Right atrium auricular region (tissue), 2 donors: Measurements from ENCODE around the gene EPHA3. TPM values are rescaled to one million over a fixed set of nuclear protein-coding genes. Genes with fewer than 3 reads are reported as not detected.

Experiments
- DNase-seq: peaks from one replicate; pipeline ENCODE4 v3.0.0-alpha.2; 2019; ENCODE audit warnings: low spot score
- H3K27ac ChIP-seq, 2 donors: fragments of 200-600 bp; sonication (generic); 1 replicate in 1 of 2; 2 replicates in 1 of 2; pipeline ENCODE4 v1.5.1; 2016 to 2019
- H3K27me3 ChIP-seq, 2 donors: fragments of 200-600 bp; sonication (generic); one replicate each; pipeline versions ENCODE4 v1.5.1 to v1.6.0; 2017 to 2019
- H3K36me3 ChIP-seq: fragments of 200-600 bp; sonication (generic); one replicate; pipeline ENCODE4 v1.5.1; 2016
- H3K4me1 ChIP-seq, 2 donors: fragments of 200-600 bp; sonication (generic); one replicate each; pipeline versions ENCODE4 v1.5.1 to v1.6.0; 2017 to 2019
- H3K4me3 ChIP-seq, 2 donors: fragments of 200-600 bp; sonication (generic); 1 replicate in 1 of 2; 2 replicates in 1 of 2; pipeline ENCODE4 v1.5.1; 2017 to 2019; ENCODE audit warnings: mild to moderate bottlenecking in 1 of 2, moderate library complexity in 1 of 2
- H3K9me3 ChIP-seq, 2 donors: fragments of 200-600 bp; sonication (generic); one replicate each; pipeline ENCODE4 v1.5.1; 2019
- total RNA-seq, 2 donors: library from RNA; depleted of rRNA; stranded (reverse); fragments of >200 nt; gene quantifications; one replicate each; pipeline ENCODE4 v1.1.0, GENCODE V29; 2016
- TF ChIP-seq, protein P1 (sequence below), 2 donors: fragments of 200-600 bp; sonication (generic); IDR thresholded peaks; one replicate each; pipeline ENCODE4 v1.5.1; 2019; ENCODE audit warnings: antibody characterized with exemption in 2 of 2

The EPHA3 gene
- total RNA-seq, 2 donors from 2014 or later, result 5.3 to 5.4 TPM

DNA sequence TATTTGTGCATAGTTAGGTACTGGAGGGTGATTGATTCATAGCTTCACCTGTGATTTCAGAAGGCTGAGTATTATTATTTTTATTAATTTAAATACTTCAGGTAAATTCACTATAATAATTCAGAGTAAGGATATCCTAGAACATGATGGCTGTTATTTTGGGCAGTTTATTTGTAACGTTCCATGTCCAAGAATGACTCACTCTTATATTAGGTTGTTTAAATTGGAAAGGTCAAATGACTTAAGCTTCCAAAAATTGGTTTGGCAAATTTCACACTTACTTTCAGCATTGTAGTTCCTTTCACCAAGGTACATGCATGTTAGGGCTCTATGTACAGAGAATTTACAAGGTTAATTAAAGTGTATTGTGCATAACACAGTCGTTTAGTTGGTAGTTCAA, 120.2 kb downstream of the EPHA3 start:
- H3K9me3 ChIP-seq, result no peaks in the 10 kb centered on the region
- peak overlapping the region in 1 of 2 donors; percentile 33 for H3K27ac ChIP-seq
- H3K4me3 ChIP-seq, result no peak overlapping the region
- no peaks in the 10 kb centered on the region for H3K36me3 ChIP-seq
- no peaks in the 10 kb centered on the region for H3K4me1 ChIP-seq
- TF ChIP-seq, protein P1, sequence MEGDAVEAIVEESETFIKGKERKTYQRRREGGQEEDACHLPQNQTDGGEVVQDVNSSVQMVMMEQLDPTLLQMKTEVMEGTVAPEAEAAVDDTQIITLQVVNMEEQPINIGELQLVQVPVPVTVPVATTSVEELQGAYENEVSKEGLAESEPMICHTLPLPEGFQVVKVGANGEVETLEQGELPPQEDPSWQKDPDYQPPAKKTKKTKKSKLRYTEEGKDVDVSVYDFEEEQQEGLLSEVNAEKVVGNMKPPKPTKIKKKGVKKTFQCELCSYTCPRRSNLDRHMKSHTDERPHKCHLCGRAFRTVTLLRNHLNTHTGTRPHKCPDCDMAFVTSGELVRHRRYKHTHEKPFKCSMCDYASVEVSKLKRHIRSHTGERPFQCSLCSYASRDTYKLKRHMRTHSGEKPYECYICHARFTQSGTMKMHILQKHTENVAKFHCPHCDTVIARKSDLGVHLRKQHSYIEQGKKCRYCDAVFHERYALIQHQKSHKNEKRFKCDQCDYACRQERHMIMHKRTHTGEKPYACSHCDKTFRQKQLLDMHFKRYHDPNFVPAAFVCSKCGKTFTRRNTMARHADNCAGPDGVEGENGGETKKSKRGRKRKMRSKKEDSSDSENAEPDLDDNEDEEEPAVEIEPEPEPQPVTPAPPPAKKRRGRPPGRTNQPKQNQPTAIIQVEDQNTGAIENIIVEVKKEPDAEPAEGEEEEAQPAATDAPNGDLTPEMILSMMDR (IDR thresholded peaks at IDR 0.05), result no peak
- no peak for DNase-seq
- H3K27me3 ChIP-seq, result no peaks in the 10 kb centered on the region

DNA sequence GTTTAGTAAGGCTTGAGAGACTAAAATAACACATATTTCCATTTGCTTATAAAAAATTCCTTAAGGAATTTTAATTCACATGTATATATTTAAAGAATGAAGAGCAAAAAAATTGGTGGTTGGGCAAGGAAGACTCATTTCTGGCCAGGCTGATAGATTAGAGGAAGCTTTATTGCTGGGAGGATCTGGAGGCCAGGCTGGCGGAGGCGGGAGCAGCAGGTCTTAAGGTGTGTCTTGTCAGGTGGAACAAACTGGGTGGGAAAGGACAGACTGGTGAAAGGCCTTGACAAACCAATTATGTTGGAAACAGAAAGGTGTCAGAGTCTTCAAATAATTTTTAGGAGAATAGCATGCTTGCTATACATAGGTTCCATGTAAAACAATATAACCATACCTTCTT, 124.7 kb downstream of the EPHA3 start:
- TF ChIP-seq, protein P1 (IDR thresholded peaks at IDR 0.05), result no peak
- no peak for DNase-seq
- Histone ChIP-seq H3K36me3 (no peaks in the 10 kb centered on the region), H3K27ac (no peak overlapping the region), H3K4me1 (no peaks in the 10 kb centered on the region), H3K9me3 (no peaks in the 10 kb centered on the region), H3K4me3 (no peak overlapping the region), H3K27me3 (no peaks in the 10 kb centered on the region)

DNA sequence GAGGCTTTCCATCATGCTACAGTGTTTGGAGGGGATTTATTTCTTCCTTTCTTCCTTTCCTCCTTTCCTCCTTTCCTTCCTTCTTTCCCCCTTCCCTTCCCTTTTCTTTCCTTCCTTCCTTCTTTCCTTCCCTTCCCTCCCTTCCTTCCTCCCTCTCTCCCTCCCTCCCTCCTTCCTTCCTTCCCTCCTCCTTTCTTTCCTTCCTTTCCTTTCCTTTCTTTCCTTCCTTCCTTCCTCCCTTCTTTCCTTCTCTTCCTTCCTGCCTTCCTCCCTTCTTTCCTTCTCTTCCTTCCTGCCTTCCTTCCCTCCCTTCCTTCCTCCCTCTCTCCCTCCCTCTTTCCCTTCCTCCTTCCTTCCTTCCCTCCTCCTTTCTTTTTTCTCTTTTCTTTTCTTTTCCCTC, 127.2 kb downstream of the EPHA3 start:
- Histone ChIP-seq H3K4me1 (no peaks in the 10 kb centered on the region), H3K36me3 (no peaks in the 10 kb centered on the region), H3K27ac (no peak overlapping the region), H3K27me3 (no peaks in the 10 kb centered on the region), H3K9me3 (no peaks in the 10 kb centered on the region), H3K4me3 (no peak overlapping the region)
- DNase-seq, result no peak
- TF ChIP-seq, protein P1 (IDR thresholded peaks at IDR 0.05), result no peak

DNA sequence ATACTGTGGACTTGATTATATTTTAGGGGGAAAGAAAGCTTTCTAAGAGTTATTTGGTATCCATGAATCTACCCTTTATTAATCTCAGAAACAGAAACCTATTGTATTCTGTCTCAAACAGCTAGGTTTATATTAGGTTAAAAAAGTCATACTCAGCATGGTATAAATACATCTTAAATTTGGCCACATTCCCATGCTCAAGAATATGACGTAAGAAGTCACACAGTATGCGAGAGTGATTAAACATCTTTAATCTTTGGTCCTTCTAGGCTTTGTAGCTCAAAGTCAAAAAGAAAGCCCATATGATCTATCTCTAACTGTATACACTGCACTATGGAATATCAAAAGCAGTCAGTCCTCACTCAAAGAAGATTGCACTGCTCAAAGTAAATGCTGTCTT, 131.4 kb downstream of the EPHA3 start:
- H3K27ac ChIP-seq, result no peak overlapping the region
- H3K27me3 ChIP-seq, result no peaks in the 10 kb centered on the region
- no peaks in the 10 kb centered on the region for H3K36me3 ChIP-seq
- DNase-seq, result no peak
- TF ChIP-seq, protein P1 (IDR thresholded peaks at IDR 0.05), result no peak
- no peak overlapping the region for H3K4me3 ChIP-seq
- no peaks in the 10 kb centered on the region for H3K9me3 ChIP-seq
- H3K4me1 ChIP-seq, result no peaks in the 10 kb centered on the region

DNA sequence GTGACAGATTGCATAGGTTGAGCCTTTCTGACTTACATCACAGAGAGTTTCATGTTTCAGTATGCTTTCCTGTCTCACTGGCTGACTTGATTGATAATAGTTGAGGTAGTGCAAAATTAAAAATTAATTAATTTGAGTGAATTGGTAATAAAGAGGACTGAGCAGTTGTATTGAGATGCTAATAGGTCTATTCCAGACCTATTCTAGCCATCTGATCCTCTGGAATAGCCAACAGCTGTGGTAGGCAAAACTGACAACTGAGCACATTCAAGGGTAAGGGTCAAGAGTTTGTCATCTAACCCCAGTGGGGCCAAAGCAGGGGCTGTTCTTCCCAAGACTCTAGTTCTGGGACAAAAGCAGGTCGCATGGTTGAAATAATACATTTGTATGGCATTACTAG, 132.4 kb downstream of the EPHA3 start:
- no peaks in the 10 kb centered on the region for H3K27me3 ChIP-seq
- no peaks in the 10 kb centered on the region for H3K36me3 ChIP-seq
- no peak overlapping the region for H3K27ac ChIP-seq
- H3K9me3 ChIP-seq, result no peaks in the 10 kb centered on the region
- H3K4me1 ChIP-seq, result no peaks in the 10 kb centered on the region
- TF ChIP-seq, protein P1 (IDR thresholded peaks at IDR 0.05), result no peak
- no peak for DNase-seq
- no peak overlapping the region for H3K4me3 ChIP-seq

DNA sequence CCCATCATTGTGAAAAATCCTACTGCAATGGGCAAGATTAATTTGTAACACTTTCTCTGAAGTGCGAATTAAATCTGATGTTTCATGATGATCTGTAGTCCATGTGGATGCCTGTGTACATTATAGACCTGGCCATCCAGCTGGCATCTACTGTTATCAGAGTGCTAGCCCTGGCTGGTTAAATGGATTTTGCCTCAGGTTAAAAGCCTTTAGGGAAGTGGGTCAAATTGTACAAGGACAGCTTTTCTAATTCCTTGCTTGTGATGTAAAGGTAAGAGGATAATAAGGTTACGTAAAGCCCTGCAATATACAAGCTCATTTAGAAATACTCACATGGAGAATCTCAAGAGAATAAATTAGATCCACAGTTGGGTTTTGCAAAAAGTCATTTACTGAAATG, 138.2 kb downstream of the EPHA3 start:
- DNase-seq, result no peak
- Histone ChIP-seq H3K27me3 (no peaks in the 10 kb centered on the region), H3K36me3 (no peaks in the 10 kb centered on the region), H3K4me3 (no peak overlapping the region), H3K27ac (no peak overlapping the region), H3K4me1 (no peaks in the 10 kb centered on the region), H3K9me3 (no peaks in the 10 kb centered on the region)
- TF ChIP-seq, protein P1 (IDR thresholded peaks at IDR 0.05), result no peak
